HG02885 (cell line): ENCODE data around the gene RAPSN.

Source experiments
- ATAC-seq: cut with Tn5 transposase; IDR thresholded peaks from one replicate; pipeline ENCODE4 v1.9.1; 2021; ENCODE audit warnings: mild to moderate bottlenecking; ENCODE audit not compliant: unreplicated experiment, poor library complexity

RAPSN gene

GRCh38 chr11:47466701-47467250 is 17.8 kb upstream of the RAPSN start:
- ATAC-seq, result no peak

- no peak for ATAC-seq
These were observed 17.3 kb upstream of the RAPSN start for GRCh38 chr11:47466201-47466600.

- ATAC-seq, result no peak
These were observed 15.5 kb upstream of the RAPSN start for GRCh38 chr11:47464483-47464882.

- no peak for ATAC-seq
These were observed 12.9 kb upstream of the RAPSN start for GRCh38 chr11:47461876-47462275.

- no peak for ATAC-seq
These were observed 11.8 kb upstream of the RAPSN start for GRCh38 chr11:47460571-47461235.

- ATAC-seq, result peak; percentile 75
These were observed 5.3 kb upstream of the RAPSN start for GRCh38 chr11:47454258-47454671.

GRCh38 chr11:47453365-47453764 is 4.4 kb upstream of the RAPSN start:
- ATAC-seq, result no peak

- ATAC-seq, result no peak
These were observed 3.1 kb upstream of the RAPSN start for GRCh38 chr11:47451990-47452389.

- no peak for ATAC-seq
These were observed 2.5 kb upstream of the RAPSN start for GRCh38 chr11:47451436-47451835.

- ATAC-seq, result no peak
These were observed 605 bp upstream of the RAPSN start for GRCh38 chr11:47449541-47449940.

GRCh38 chr11:47447906-47448305 is 1.0 kb downstream of the RAPSN start:
- ATAC-seq, result no peak

GRCh38 chr11:47446833-47447232 is 2.1 kb downstream of the RAPSN start:
- ATAC-seq, result no peak

GRCh38 chr11:47445840-47446239 is 3.1 kb downstream of the RAPSN start:
- ATAC-seq, result no peak

- no peak for ATAC-seq
These were observed 5.1 kb downstream of the RAPSN start for GRCh38 chr11:47443817-47444216.

GRCh38 chr11:47443028-47443700 is 5.8 kb downstream of the RAPSN start:
- ATAC-seq, result no peak

- ATAC-seq, result no peak
These were observed 6.4 kb downstream of the RAPSN start for GRCh38 chr11:47442514-47442913.

GRCh38 chr11:47441421-47441820 is 7.5 kb downstream of the RAPSN start:
- no peak for ATAC-seq

- ATAC-seq, result no peak
These were observed 8.9 kb downstream of the RAPSN start for GRCh38 chr11:47440054-47440476.

GRCh38 chr11:47438721-47439120 is 10.2 kb downstream of the RAPSN start:
- no peak for ATAC-seq

GRCh38 chr11:47437746-47438418 is 11.1 kb downstream of the RAPSN start:
- ATAC-seq, result no peak

- ATAC-seq, result no peak
These were observed 11.7 kb downstream of the RAPSN start for GRCh38 chr11:47437218-47437745.
